Ramos (cell line): Measurements from ENCODE around the gene BLOC1S3.
"Not testable (repeated sequence)": the region's sequence is repeated elsewhere in the genome, so short reads cannot be mapped to it uniquely, and the experiment has no call there.

Experiments
- in situ Hi-C: fragments of 300-500 bp; cut with MboI; formaldehyde crosslinking; loops from one replicate; pipeline ENCODE4 v1.14.3; 2022; ENCODE audit warnings: low sequenced_read_pairs; ENCODE audit not compliant: unreplicated experiment

The BLOC1S3 gene

GRCh38 chr19:45217193-45217956, 38.8 kb downstream of the BLOC1S3 start:
- in situ Hi-C loops, result no loop called here

- in situ Hi-C loops, result no loop called here
Observed at GRCh38 chr19:45217957-45218334, 39.4 kb downstream of the BLOC1S3 start.

DNA sequence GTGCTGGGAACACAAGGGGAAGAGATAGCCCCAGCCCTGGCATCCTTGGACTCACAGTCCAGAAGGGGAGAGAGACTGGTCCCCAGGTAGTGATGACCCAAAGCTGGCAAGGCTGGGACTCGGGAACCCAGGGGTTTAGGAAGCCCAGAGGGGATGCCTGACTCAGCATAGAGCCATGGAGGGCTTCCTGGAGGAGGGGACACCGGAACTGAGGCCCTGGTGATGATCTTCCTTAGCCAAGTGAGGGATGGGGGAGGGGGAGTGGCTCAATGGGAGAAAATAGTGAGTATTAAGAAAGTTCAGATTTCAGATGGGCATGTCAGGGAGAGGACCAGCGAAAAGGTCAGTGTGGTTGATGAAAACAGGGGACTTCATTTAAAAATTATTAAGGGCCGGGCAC, 39.8 kb downstream of the BLOC1S3 start:
- in situ Hi-C loops, result no loop called here

DNA sequence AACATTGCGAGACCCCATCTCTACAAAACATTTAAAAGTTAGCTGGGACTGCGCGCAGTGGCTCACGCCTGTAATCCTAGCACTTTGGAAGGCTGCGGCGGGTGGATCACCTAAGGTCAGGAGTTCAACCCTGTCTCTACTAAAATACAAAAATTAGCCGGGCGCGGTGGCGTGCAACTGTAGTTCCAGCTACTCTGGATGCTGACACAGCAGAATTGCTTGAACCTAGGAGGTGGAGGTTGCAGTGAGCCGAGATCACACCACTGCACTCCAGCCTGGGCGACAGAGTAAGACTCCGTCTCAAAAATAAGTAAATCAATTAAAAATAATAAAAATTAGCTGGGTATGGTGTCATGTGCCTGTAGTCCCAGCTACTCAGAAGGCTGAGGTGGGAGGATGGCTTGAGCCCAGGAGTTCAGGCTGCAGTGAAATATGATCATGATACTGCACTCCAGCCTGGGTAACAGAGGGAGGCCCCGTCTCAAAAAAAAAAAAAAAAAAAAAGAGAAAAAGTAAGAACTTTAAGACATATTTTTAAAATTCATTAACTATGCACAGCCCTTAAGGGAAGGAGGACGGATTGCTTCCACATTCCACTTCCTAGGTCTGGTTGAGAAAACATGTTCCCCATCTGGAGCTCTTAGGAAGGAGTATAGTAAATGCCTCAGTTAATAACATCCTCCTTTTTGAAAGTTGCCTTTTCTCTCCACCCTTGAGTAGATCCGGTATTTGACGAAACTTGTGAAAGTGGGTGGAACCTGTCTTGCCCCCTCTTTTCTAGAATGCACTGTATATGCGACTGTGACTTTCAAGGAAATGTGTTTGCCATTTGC, 40.5 kb downstream of the BLOC1S3 start:
- in situ Hi-C loops, result no loop called here

DNA sequence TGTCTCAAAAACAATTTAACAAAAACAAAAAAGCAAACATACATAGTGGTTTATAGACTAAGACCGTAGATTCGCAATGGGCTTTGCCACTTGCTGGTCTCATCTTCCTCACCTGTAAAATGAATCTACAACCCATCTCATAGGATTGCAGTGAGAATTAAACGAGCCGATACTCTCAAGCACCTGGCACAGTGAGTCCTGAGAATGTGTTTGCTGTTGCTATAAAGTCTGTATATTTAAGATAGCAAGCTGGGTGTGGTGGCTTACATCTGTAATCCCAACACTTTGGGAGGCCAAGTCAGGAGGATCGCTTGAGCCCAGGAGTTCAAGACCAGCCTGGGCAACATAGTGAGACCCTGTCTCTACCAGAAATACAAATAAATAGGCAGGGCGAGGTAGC, 44.1 kb downstream of the BLOC1S3 start:
- in situ Hi-C loops, result no loop called here

GRCh38 chr19:45223879-45224278, 45.3 kb downstream of the BLOC1S3 start:
- in situ Hi-C loops, result no loop called here

DNA sequence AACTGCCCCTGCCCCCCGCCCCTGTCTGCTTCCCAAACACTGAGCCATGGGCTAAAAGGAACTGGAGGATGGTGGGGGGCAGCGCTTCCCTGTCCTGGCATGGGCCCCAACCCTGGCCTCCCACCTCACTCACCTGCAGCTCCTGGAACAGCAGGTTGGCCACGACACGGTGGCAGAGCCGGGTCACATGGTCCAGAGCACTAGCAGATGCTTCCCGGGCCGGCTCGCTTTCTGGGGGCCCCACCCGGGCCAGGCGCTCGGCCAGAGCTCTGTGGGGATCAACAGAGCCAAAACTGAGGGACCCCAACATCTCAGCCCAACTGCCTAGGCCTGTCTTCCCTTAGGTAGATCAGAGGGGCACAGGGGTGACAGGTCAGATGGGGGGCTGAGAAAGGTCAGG, 46.1 kb downstream of the BLOC1S3 start:
- in situ Hi-C loops, result no loop called here

GRCh38 chr19:45229056-45229455, 50.5 kb downstream of the BLOC1S3 start:
- in situ Hi-C loops, result not testable (repeated sequence)
